ENCODE data around the gene RUNX1.

The RUNX1 gene

GRCh38 chr21:34814529-34814951 is 234.6 kb downstream of the RUNX1 start:
- TF ChIP-seq CTCF (IDR thresholded peaks at IDR 0.05) = no peak
- DNase-seq (ENCODE audit: low spot score) = no peak
- Histone ChIP-seq H3K27ac (no peak overlapping the region), H3K4me3 (no peak overlapping the region)

DNA sequence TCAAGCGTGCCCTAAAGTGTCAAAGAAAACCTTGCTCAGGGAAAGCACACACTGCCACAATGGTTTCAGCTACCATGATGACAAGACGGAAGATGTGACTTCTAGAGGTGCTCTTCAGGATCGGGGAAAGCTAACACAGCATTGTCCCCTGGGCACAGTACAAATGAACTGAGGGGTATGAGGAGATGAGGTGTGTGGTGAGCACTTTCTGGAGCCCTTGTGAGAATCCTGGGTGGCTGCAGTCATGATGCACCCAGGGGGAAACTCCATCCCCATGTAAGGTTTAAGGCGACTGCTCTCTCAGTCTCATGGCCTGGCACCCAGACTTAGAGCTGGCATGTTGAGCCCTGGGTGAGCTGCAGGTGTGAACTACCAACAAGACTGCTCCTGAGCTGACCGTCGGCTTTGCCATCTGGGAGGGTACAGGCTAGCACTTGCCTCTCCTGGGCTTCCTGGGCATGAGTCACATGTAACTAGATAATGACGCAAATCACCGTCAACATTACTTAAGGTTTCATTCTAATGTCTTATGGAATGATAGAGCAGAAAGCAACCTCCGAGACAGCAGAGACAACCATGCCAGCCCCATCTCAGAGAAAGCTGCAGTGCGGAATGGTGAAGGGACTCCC is 235.7 kb downstream of the RUNX1 start:
- no peak for TF ChIP-seq CTCF (IDR thresholded peaks at IDR 0.05)
- no peak for DNase-seq (ENCODE audit: low spot score)
- Histone ChIP-seq H3K27ac (peak overlapping the region in 1 of 2 donors; percentile 32), H3K4me3 (no peak overlapping the region)

DNA sequence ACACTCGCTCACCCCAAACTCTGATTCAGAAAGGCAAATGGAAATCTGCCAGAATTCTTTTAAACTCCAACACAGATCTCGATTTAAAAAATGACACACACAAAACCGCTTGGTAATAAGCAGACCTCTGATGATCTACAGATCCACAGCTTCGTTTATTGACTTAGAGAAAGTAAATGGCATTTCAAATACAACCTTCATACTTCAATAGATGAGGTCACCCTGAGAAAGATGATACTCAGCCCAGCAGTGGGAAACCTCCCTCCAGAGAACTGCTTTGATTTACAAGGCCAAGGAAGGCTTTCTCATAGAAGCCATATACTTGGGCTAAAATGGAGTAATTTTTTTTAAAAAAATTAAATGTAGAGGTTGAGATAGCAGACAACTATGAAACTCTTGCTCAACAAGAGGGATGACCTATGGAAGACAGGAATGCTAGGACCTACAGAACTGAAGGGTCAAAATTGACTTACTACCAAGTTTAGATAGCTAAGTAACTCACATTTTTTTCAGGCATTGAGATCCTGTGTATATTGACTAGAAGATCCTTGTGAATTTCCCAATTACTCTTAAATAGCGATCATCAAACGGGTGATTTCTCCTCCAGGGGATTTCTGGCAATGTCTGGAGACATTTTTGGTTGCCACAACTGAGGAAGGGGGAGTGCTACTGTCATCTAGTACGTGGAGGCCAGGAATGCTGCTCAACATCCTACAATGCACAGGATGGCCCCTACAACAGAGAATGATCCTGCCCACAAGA is 236.4 kb downstream of the RUNX1 start:
- DNase-seq (ENCODE audit: low spot score) = no peak
- TF ChIP-seq CTCF (IDR thresholded peaks at IDR 0.05) = no peak
- Histone ChIP-seq H3K4me3 (no peak overlapping the region), H3K27ac (peak overlapping the region in 1 of 2 donors; percentile 32)

- H3K27ac ChIP-seq = no peak overlapping the region
- no peak for DNase-seq (ENCODE audit: low spot score)
- H3K4me3 ChIP-seq = no peak overlapping the region
- TF ChIP-seq CTCF (IDR thresholded peaks at IDR 0.05) = no peak
These were observed 237.7 kb downstream of the RUNX1 start for GRCh38 chr21:34811368-34811767.

- Histone ChIP-seq H3K4me3 (no peak overlapping the region), H3K27ac (no peak overlapping the region)
- DNase-seq (ENCODE audit: low spot score) = no peak
- TF ChIP-seq CTCF (IDR thresholded peaks at IDR 0.05) = no peak
These were observed 238.3 kb downstream of the RUNX1 start for GRCh38 chr21:34810786-34811185.

DNA sequence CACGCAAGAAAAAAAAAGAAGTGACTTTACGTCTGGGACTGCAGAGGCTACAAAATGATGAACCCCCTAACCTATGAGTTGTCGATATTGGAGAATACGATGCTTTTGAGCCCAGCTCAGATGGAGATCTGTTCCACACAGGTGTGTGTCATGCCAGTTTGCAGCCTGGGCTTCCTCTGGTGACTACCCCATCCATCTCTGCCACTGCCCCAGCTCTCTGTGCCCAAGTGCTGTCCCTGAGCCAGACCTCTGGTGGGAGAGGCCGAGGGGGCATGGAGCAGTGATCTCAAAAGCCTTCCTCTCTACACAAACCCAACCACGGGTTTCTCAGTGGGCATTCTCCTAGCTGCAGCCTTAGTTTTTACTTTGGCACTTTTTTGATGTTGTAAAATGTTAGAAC is 239.3 kb downstream of the RUNX1 start:
- no peak overlapping the region for H3K27ac ChIP-seq
- no peak for DNase-seq (ENCODE audit: low spot score)
- H3K4me3 ChIP-seq = no peak overlapping the region
- no peak for TF ChIP-seq CTCF (IDR thresholded peaks at IDR 0.05)
